Activated naive CD4-positive, alpha-beta T cell treated with anti-CD3 and anti-CD28 coated beads, Interleukin-2, amount 50 U/mL, for 16 hours (primary cell): ENCODE data around the gene ARHGAP30.
"Not testable (repeated sequence)": the region's sequence is repeated elsewhere in the genome, so short reads cannot be mapped to it uniquely, and the experiment has no call there.

Experiments used
- DNase-seq: peaks from one replicate; pipeline ENCODE4 v3.0.0-alpha.2; 2020

Gene ARHGAP30

GRCh38 chr1:161037661-161038522 is 31.8 kb downstream of the ARHGAP30 start:
- DNase-seq = no peak

GRCh38 chr1:161033751-161034150 is 35.9 kb downstream of the ARHGAP30 start:
- DNase-seq = no peak

- DNase-seq = no peak
Measured at GRCh38 chr1:161032409-161032808, 37.3 kb downstream of the ARHGAP30 start.

- DNase-seq = no peak
Measured at GRCh38 chr1:161031874-161032273, 37.8 kb downstream of the ARHGAP30 start.

- not testable (repeated sequence) for DNase-seq
Measured at GRCh38 chr1:161029466-161029865, 40.2 kb downstream of the ARHGAP30 start.

- not testable (repeated sequence) for DNase-seq
Measured at GRCh38 chr1:161026954-161027353, 42.7 kb downstream of the ARHGAP30 start.

GRCh38 chr1:161022432-161022831 is 47.3 kb downstream of the ARHGAP30 start:
- not testable (repeated sequence) for DNase-seq

GRCh38 chr1:161021970-161022353 is 47.7 kb downstream of the ARHGAP30 start:
- no peak for DNase-seq

- DNase-seq = peak; percentile 86
Measured at GRCh38 chr1:161021165-161021969, 48.3 kb downstream of the ARHGAP30 start.

- no peak for DNase-seq
Measured at GRCh38 chr1:161020509-161021164, 49.1 kb downstream of the ARHGAP30 start, which contains the start of gene F11R. Gene F11R, minus strand, starts transcription at chr1:161021152. Its CDS starts 79 bp downstream, at chr1:161021073.

GRCh38 chr1:161019751-161020495 is 49.8 kb downstream of the ARHGAP30 start:
- DNase-seq = no peak

- DNase-seq = not testable (repeated sequence)
Measured at GRCh38 chr1:161019111-161019660, 50.5 kb downstream of the ARHGAP30 start.

GRCh38 chr1:161018631-161018930 is 51.1 kb downstream of the ARHGAP30 start:
- DNase-seq = no peak

GRCh38 chr1:161017756-161018630 is 51.7 kb downstream of the ARHGAP30 start:
- no peak for DNase-seq

- DNase-seq = not testable (repeated sequence)
Measured at GRCh38 chr1:161017181-161017580, 52.5 kb downstream of the ARHGAP30 start.

- DNase-seq = not testable (repeated sequence)
Measured at GRCh38 chr1:161016683-161017082, 53.0 kb downstream of the ARHGAP30 start.

GRCh38 chr1:161013488-161014230 is 56.0 kb downstream of the ARHGAP30 start:
- DNase-seq = peak; percentile 37

- no peak for DNase-seq
Measured at GRCh38 chr1:161013131-161013487, 56.6 kb downstream of the ARHGAP30 start.

GRCh38 chr1:161012420-161012819 is 57.3 kb downstream of the ARHGAP30 start:
- DNase-seq = no peak

GRCh38 chr1:161009602-161010211 is 60.0 kb downstream of the ARHGAP30 start:
- no peak for DNase-seq
